Brain pericyte (primary cell): ENCODE measurements around the gene DTNA.

ENCODE experiments used
- DNase-seq: peaks from one replicate; pipeline ENCODE4 v3.0.0-alpha.2; 2012; ENCODE audit warnings: low read depth, low spot score

Gene DTNA

DNA sequence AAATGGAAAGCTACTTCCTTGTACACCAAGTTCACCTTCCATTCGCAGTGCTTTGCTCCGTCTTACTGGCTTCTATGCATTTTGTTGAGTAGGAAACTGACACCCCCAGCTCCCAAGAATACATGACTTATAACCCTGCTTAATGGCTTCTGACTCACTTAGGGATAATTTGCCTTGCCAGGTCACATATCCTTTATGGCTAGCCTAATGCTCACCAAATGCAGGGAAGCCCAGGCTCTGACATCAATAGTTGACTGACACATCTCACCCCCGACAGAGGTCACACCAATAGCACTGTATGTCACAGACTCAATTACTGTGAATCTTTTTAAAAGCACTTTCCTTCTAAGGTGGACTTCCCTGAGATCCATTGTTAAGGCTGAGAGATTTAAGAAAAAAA, 147.2 kb downstream of the DTNA start:
- no peak for DNase-seq

DNA sequence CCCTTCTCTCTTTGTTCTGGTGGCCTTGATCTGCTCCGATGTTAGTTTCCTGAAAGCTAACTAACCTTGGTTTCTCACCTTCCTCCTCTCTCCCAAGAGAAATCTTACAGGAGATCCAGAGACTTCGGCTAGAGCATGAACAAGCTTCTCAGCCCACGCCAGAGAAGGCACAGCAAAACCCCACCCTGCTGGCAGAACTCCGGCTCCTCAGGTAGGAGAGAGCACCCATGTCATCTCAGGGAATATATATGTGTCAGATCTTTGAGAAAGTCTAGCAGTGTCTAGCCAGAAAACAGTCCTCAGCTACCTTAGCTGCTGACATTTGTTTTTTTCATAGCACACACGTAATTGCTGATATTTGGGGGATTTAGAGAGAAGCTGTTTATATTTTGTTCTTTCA, 148.1 kb downstream of the DTNA start:
- no peak for DNase-seq

DNA sequence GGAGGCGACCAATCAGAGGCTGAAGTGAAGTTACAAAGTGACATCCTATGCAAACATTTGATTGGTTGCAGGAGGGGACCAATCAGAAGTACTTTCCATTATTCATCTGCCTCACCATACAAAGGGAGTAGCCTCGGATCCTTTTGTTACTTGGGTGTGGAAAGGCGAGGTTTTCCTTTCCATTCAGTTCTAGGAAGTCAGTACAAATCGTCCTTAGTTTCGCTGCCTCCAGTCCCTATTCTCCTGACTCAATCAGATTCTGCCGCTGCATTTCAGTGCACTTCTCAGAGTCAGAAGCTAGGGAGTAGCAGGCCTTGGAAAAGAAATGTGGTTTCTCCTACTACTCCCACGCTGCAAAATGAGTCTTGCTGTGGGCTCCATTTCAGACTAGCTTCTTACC, 149.4 kb downstream of the DTNA start:
- DNase-seq = no peak

DNA sequence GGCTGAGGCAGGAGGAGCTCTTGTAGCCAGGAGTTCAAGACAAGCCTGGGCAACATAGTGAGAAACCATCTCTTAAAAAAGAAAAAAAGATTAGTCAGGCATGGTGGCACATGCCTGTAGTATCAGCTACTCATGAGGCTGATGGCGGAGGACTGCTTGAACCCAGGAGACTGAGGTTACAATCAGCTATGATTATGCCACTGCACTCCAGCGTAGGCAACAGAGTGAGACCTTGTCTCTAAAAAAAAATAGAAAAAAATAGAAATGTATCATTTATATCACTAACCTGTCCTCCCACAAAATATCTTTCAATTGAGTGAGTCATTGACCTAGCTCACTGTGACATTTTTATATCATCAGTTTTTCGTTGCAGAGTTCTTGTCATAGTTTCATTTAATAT, 152.5 kb downstream of the DTNA start:
- DNase-seq = no peak

DNA sequence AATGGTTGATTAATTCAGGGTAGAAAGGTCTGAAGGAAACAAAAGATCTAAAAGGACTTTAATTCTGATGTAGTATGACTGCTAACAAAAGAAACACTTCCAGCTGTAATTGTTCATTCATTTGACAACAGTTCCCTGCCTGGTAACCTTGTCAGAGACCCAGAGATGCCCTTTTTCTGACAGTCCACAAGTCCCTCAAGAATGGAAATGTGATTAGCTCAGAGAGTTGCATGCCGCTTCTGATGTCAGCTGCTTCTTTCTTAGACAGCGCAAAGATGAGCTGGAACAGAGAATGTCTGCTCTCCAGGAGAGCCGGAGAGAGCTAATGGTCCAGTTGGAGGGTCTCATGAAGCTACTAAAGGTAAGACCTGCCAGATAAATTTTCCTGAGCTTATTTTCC, 153.6 kb downstream of the DTNA start:
- DNase-seq = no peak

DNA sequence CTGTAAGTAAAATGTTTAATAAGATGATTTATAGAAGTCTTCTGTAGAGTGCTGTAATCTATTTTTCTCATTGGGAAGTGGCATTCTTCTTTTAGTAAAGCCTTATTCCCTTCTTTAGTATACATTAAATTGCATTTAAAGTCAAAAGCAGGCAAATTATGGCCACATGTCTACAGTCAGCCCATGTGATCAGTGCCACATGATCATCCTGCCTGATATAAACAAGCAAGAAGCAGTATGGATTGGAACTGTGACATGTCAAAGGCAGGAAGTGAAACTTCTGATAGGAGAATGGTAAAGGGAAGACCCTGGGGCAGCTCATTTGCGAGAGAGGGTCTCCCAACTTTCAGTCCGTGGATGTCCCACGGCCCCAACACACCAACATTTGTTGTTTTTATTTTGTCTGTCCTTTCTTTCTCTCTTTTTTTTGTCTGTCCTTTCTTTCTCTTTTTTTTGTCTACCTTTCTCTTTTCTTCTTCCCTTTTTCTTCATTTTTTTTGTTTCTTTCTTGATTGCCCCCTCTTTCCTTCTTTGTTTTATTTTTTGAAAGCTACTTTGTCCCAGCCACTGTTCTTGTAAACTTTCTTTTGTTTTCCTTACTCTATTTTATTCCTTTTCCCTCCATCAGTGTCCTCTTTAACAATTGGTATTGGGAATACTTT, 154.9 kb downstream of the DTNA start:
- no peak for DNase-seq

DNA sequence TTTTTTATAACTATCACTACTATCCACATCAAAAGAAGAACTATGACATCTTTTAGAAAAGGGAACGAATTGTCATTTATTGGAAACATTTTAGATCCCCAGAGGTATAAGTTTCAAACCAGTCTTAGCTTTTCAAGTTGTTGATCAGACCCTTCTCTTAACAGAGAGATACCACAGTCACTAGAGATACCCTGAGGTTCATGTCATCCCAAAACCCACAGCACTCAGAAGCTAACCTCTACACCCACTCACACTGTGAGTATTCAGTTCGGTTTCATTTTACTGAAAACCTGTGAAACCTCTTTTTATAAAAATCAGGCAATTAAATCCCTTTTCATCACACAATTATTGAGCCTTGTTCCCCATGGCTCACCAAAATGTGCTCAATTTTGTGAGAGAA, 156.2 kb downstream of the DTNA start:
- DNase-seq = no peak

DNA sequence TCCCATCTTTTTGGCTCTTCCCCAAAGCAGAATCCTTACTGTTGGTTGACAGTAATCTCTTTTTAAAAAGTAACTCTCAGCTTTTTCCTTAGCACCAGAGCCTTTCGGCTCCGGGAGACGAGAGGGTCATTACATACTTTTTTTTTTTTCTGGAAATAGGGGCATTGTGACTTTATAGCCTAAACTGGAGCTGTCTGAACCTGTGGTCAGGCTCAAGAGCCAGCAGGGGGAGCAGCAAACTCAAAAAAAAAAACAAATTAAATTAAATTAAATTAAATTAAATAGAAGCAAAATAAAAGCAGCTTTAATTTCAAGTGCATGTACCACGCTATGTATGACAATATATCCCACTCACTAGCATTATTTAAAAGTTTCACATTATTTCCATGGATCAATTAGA, 156.6 kb downstream of the DTNA start:
- no peak for DNase-seq

DNA sequence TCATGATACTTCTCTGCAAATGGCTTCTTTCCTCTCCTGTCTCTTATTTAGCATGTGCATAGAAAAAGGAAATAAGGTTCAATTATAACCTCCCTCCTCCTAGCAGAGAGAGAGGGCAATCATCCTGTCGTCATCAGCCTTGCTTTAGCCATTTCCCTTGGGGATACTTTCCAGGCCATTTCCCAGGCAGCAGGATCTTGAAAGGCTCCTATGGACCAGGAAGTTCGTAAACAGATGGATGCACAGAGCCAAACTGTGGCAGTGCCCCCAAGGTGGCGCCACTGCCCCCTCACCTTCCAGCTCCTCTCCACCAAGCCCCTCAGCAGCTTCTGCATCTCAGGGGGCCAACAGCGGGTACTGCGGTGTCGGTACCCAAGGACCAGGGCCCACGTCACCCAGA, 157.4 kb downstream of the DTNA start:
- DNase-seq = no peak

DNA sequence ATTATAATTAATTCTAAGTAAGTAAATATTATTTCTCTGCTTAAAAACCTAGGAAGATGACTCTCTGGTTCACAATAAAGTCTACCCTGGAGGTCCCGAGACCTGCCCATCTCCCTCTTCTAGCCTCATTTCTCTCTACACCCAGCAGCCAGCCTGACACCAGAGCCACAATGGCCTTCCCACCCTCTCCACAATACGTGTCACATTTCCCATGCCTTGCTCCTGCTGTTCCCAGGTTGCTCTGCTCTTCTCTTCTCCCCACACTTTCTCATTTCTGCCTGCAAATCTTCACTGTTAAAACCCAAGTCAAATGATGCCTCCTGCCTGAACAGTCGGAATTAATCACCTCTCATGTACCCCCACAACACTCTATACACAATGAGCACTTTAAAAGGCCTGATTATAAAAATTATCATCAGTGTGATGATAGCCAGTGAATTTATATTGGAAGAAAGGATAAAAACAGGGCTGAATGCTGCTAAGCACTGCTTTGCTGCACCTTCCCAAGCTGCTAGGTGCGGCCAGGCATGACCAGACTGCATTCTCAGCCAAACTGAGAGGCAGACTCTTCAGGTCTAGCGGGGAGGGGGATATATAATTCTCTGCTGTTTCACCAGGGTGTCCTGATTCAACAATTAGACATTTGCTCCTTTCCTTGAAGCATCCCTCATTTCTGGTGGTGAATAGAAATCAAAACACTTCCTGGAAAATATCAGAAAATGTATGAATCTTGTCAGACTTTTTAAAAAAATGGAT, 160.6 kb downstream of the DTNA start:
- DNase-seq = no peak

DNA sequence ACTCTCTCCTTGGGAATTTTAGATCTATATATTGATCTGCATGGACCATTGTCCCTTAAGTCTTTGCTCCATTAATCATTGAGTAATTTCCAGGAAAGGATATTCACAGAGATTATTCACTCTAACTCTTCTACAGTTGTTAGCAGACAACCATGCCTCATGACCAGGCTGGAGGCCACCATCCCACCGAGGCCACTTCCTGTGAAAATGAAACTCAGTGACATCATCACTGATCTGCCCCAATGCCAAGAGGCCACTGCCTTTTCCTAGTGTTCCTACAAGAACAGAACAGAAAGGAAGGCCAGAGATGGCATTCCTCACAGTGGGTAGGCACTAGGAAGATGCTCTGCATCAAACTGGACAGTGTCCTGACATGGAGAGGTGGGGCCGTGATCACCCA, 161.3 kb downstream of the DTNA start:
- DNase-seq = no peak

DNA sequence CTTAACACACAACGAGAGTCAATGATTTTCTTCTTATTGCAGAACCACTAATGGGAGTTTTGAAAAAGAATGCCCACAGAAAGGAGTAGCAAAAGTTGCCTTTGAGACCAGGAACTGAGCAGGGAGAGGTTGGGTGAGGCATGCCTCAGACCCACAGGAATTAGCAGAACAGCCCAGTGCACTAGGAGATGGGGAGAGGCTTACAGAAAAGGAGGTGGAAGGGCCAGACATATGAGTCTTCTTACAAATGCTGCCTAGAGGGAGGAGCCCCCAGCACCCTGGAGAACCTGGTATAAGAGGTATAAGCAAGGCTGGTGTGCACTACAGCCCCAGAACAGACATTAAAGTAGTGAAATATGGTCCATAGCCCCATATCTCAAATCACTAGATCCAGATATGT, 162.0 kb downstream of the DTNA start:
- no peak for DNase-seq

DNA sequence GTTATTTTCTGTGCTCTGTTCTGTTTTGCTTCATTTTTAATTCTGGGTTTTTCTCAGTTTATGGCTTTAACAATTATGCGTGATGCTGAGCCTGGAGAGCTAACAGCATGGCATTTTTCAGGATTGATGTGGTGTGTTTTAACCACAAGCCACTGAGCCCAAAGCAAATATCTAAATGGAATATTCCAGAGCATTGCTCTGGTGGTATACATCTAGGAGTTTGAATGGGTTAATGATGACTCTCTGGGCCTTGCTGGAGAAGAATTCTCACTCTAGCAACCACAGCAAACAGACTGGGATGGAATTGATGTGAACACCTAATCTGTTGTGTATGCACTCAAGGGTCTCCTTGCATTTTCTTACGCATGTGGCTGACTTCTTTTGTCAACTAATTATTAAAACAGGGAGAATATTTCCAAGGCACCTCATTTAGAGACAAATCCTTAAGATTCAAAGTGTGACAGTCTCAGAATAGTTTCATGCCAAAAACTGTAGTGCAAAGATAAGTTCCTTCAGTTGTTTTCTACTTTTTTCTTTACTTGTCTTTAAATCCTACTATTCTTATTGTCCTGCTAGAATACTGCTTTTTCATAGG, 164.0 kb downstream of the DTNA start:
- no peak for DNase-seq

DNA sequence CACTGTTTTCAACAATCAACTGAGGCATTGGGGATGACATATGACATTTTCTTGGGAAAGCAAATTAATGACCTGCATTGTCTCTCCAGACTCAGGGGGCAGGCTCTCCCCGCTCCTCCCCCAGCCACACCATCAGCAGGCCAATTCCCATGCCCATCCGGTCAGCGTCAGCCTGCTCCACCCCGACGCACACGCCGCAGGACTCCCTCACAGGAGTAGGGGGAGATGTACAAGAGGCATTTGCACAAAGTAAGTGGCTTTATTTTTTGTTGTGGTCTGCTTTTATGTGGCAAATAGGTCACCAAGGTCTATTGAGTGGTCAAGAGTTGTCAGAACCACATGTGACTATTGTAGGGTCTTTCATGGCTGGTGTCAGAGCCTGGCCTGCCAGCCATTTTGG, 165.1 kb downstream of the DTNA start:
- DNase-seq = no peak

DNA sequence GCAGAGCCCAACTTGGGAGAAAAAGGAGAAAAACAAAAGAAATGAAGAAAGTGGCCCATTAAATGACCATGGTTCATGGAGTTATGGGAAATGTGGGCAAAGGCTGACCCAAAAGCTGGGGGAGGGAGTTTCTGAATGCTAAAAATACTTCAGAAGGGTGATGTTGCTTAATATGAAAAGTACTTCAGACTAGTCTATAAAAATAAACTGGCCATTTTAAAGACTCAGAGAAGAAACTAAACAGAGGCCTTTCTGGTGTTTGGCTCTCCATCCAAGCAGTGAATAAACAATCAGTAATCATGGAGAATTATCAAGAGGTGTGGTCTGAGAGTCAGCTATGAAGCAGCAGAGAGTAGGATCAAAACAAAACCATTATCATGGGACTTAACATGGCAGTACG, 170.3 kb downstream of the DTNA start:
- DNase-seq = no peak

DNA sequence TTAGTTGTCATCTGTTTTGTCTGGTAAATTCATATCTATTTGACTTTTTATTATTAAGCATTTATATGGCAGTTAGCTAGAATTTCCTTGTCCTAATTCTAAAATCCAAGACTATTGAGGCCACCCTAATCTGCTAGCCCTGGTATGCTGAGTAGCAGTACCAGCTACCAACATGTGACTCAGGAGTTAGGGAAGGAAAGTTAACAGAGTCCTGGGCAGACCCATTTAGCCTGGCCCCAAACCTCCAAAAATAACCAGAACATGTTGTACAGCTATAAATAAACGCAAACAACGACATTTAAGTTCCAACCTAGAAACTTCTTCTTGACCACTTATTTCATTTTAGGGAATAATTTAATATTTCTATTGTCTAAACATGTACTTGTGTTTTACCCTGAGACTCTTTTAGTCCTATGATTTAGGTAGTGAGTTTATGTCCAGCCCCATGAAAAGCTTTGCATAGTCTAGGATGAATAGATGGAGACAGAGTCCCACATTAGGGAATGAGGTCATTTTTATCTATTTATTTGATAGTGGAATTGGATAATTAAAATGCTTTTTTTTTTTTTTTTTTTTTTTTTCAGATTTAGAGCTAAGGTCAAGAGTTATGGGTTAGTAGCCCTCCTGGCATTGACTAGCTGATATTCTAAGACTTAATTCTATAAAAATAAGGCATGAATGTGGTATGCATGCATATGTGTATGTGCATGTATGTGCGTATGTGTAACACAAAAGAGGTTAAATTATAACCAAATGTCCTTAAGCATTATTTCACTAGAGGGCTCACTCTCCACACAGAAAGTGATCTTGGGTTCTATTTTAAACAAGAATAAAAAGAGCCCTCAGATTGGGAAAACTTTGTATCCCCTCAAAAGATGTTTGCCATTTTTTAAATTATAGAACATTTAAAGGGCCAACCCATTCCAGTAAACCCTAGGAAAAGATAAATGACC, 171.1 kb downstream of the DTNA start:
- no peak for DNase-seq

DNA sequence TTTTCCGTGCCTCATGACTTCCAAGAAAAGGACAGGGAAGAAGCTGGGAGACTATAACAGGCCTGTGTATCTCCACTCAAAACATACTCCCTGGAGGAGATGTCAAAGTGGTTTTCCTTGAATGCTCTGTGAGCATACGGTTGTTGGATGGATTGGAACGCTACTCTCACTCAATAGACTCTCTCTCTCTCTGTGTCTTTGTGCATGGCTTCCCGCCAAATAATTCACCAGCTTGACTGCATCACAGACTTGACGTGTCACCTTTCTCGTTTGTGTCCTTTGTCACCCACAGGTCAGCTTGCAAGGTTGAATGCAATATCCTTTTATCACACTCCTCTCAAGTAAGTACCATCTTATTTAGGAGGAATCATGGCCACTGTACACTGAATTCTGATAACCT, 174.3 kb downstream of the DTNA start:
- DNase-seq = no peak

DNA sequence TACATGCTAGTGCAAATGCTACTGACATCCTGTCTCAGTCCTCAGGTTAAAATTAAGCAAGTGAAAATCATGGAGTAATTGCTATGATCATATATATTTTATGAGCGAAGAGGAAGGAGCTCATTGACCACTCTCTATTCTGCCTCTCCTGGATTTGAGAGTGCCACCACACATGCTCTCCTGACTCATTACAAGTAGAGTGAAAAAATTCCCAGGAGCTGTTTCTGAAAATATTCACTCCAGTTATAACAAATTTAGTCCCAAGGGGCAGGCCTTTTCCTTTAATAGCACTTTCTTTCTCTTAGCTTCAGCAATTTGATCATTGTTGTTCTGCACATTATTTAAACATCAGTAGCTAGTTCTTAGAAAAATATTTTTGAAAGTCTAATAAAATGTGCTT, 176.1 kb downstream of the DTNA start:
- no peak for DNase-seq

DNA sequence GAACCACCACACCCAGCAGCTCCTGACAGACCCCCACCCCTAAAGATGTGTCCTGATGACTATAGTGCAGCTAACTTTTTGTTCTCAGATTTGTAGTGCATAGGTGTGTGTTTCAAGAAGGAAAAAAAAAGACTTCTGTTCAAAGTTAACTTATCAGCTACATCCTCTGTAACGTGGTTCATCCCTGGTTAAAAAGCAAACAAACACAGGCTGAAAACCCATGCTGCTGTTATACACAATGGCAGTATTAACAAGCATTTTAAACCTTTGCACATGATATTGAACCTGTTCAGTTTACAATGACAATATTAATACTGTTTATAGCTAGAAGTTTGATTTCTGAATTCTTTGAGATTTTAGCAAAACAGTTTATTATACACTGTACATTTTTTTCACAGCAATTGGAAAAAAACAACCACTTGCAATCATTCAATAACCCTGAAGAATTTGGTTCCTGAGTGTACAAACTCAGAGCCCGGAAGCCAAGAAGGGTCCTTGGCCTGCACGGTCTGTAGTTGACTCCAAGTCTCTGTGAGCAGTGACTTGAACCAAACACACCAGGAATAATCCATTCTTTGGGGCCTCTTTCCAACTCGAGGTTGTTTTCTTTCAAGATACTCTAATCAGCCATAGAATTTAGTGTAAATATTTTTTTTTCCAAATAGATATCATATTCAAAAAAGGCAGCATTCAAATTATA, 177.9 kb downstream of the DTNA start:
- DNase-seq = no peak

DNA sequence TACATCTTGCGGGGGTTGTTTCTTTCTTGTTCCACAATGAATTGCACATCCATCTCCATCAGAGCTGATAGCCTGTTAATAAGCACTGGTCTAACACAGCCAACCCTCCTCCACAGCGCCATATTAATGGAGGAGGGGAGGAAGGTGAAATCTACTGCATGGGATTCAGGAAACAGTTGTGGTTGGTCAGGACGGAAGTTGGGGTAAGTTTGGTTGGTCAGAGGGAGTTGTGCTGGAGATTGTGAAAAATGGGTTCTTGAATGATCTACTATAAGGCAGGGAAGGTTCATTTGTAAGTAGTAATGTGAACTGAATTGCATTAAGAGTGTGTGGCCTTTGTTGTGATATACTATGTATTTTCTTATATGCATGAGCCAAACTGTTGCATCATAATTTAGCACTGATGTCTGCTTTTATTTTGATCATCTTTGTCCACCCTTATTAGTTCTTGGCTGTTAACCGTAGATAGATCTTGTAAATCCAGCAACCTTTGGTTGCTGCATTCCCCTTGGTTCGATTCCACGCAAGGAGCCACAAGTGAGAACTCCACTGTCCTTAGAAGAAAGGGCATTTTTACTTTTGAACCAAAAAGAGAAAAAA, 180.5 kb downstream of the DTNA start:
- DNase-seq = no peak

DNA sequence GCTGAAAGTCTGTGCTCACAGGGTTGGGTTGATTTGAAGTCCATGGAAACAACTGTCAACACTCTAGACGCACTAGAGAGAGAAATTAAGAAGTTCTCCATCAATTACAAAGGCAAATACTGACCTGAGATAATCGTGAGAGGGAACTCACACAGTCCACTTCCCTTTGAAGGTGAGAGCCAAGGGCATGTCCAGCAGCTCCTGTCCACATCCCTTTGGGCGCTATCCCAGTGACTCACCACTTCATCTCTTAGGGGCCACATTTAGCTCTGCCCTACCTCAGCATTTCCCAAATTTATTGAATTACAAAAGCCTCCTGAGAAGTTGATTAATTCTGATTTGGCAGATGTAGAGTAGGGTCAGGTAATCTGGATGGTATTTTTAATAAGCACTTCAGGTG, 182.3 kb downstream of the DTNA start:
- DNase-seq = no peak
